SK-N-SH (cell line): Measurements from ENCODE around the gene LLGL2. TPM values are rescaled to one million over a fixed set of nuclear protein-coding genes. Genes with fewer than 3 reads are reported as not detected.

Source experiments
- CTCF ChIA-PET: fragments of 300-600, 350-600 bp; formaldehyde crosslinking; extraction: SDS; loops from one replicate; lab custom pipeline; 2021; lab: Yijun Ruan, JAX
- POLR2A ChIA-PET: fragments of 350-600 bp; sonication (Branson Sonifier 250); formaldehyde crosslinking; extraction: SDS; loops from one replicate; lab custom pipeline; 2020; ENCODE audit warnings: antibody characterized with exemption, inconsistent platforms; lab: Yijun Ruan, JAX
- DNase-seq: peaks from one replicate; pipeline ENCODE4 v3.0.0; 2012
- H2AFZ ChIP-seq: fragments of 200-600 bp; sonication (generic); 2 replicates; pipeline ENCODE4 v1.8.1; 2016; ENCODE audit warnings: antibody characterized with exemption, mild to moderate bottlenecking, low read depth
- H3F3A ChIP-seq: fragments of 200-600 bp; sonication (generic); replicated peaks from 2 replicates; pipeline ENCODE3; 2016; ENCODE audit warnings: antibody characterized with exemption, mild to moderate bottlenecking; ENCODE audit not compliant: insufficient read depth
- H3K27ac ChIP-seq, 2 experiments: fragments of 200-500 bp in 1 of 2; fragments of 200-600 bp in 1 of 2; sonication (Bioruptor generic) in 1 of 2; sonication (generic), shearing (Covaris generic) in 1 of 2; 2 replicates each; pipeline versions ENCODE4 v1.5.1 to v1.6.1; 2014 to 2016; ENCODE audit warnings: low read depth in 2 of 2, inconsistent platforms in 1 of 2, low read length in 1 of 2, mild to moderate bottlenecking in 1 of 2, mixed read lengths in 1 of 2
- H3K27me3 ChIP-seq: fragments of 200-600 bp; sonication (generic), shearing (Covaris generic); 2 replicates; pipeline ENCODE4 v1.6.1; 2016; ENCODE audit warnings: mixed run types; ENCODE audit not compliant: insufficient read depth
- H3K36me3 ChIP-seq, 2 experiments: fragments of 200-500 bp in 1 of 2; fragments of 200-600 bp in 1 of 2; sonication (Bioruptor generic) in 1 of 2; sonication (generic) in 1 of 2; replicated peaks in 1 of 2; 2 replicates each; pipeline versions ENCODE3 to v1.5.1; 2014 to 2016; ENCODE audit warnings: low read length in 1 of 2, mild to moderate bottlenecking in 1 of 2; ENCODE audit not compliant: insufficient read depth in 2 of 2, control insufficient read depth in 1 of 2
- H3K4me1 ChIP-seq, 2 experiments: fragments of 200-500 bp in 1 of 2; fragments of 200-600 bp in 1 of 2; sonication (Bioruptor generic) in 1 of 2; sonication (generic), shearing (Covaris generic) in 1 of 2; 2 replicates each; pipeline versions ENCODE4 v1.5.1 to v1.6.1; 2014 to 2016; ENCODE audit warnings: low read depth in 1 of 2, low read length in 1 of 2, mixed run types in 1 of 2; ENCODE audit not compliant: insufficient read depth in 2 of 2, control insufficient read depth in 1 of 2
- H3K4me2 ChIP-seq: fragments of 200-600 bp; sonication (generic), shearing (Covaris generic); 2 replicates; pipeline ENCODE4 v1.6.1; 2017; ENCODE audit warnings: mixed run types
- H3K4me3 ChIP-seq, 2 experiments: fragments of 200-500 bp in 1 of 2; fragments of 200-600 bp in 1 of 2; sonication (Bioruptor generic) in 1 of 2; sonication (generic), shearing (Covaris generic) in 1 of 2; 2 replicates each; pipeline versions ENCODE4 v1.5.1 to v1.8.1; 2014 to 2016; ENCODE audit warnings: low read depth in 2 of 2, inconsistent platforms in 1 of 2, low read length in 1 of 2, mild to moderate bottlenecking in 1 of 2, mixed read lengths in 1 of 2, moderate library complexity in 1 of 2
- H3K79me2 ChIP-seq: fragments of 200-600 bp; sonication (generic); 2 replicates; pipeline ENCODE4 v1.8.1; 2017; ENCODE audit warnings: mild to moderate bottlenecking; ENCODE audit not compliant: insufficient read depth
- H3K9ac ChIP-seq: fragments of 200-600 bp; sonication (generic); 2 replicates; pipeline ENCODE4 v1.6.1; 2017; ENCODE audit warnings: mixed run types
- H3K9me2 ChIP-seq: fragments of 200-600 bp; sonication (generic); 2 replicates; pipeline ENCODE4 v1.6.1; 2017; ENCODE audit warnings: mixed run types
- H3K9me3 ChIP-seq: fragments of 200-600 bp; sonication (generic); 2 replicates; pipeline ENCODE4 v1.6.1; 2017; ENCODE audit warnings: mixed run types, mild to moderate bottlenecking, moderate library complexity
- H4K20me1 ChIP-seq: fragments of 200-600 bp; sonication (generic); 2 replicates; pipeline ENCODE4 v1.6.1; 2017; ENCODE audit warnings: mild to moderate bottlenecking, mixed run types; ENCODE audit not compliant: insufficient read depth
- ELF1 ChIP-seq: IDR thresholded peaks from 2 replicates; pipeline ENCODE4 v1.4.0; 2012
- EZH2phosphoT487 ChIP-seq: fragments of 200-600 bp; sonication (generic); IDR thresholded peaks from 2 replicates; pipeline ENCODE4 v1.6.1; 2017; ENCODE audit warnings: low read depth, mixed run types, mild to moderate bottlenecking, antibody characterized with exemption, moderate library complexity, borderline replicate concordance
- FOXM1 ChIP-seq: IDR thresholded peaks from 2 replicates; pipeline ENCODE4 v1.4.0; 2012; ENCODE audit warnings: low read depth, mild to moderate bottlenecking
- GATA2 ChIP-seq: sonication (generic); formaldehyde crosslinking; IDR thresholded peaks from 2 replicates; pipeline ENCODE4 v1.5.0; 2020; ENCODE audit warnings: mild to moderate bottlenecking, missing genetic modification reagents
- JUND ChIP-seq: IDR thresholded peaks from 2 replicates; pipeline ENCODE4 v1.4.0; 2012
- MAX ChIP-seq: IDR thresholded peaks from 2 replicates; pipeline ENCODE4 v1.4.0; 2012; ENCODE audit warnings: low read depth
- NFIC ChIP-seq: IDR thresholded peaks from 2 replicates; pipeline ENCODE4 v1.4.0; 2012; ENCODE audit warnings: borderline replicate concordance
- POLR2AphosphoS5 ChIP-seq: IDR thresholded peaks from 2 replicates; pipeline ENCODE4 v1.6.1; 2012; ENCODE audit warnings: low read depth, low read length
- RXRA ChIP-seq: IDR thresholded peaks from 2 replicates; pipeline ENCODE4 v1.4.0; 2012; ENCODE audit warnings: low read depth, mild to moderate bottlenecking, borderline replicate concordance
- TAF1 ChIP-seq: IDR thresholded peaks from 2 replicates; pipeline ENCODE4 v1.6.1; 2012; ENCODE audit warnings: low read depth, mild to moderate bottlenecking, low read length, moderate library complexity, borderline replicate concordance
- TEAD4 ChIP-seq: IDR thresholded peaks from 2 replicates; pipeline ENCODE4 v1.4.0; 2012; ENCODE audit warnings: mild to moderate bottlenecking, borderline replicate concordance; ENCODE audit not compliant: insufficient read depth
- USF1 ChIP-seq: IDR thresholded peaks from 2 replicates; pipeline ENCODE4 v1.4.0; 2012; ENCODE audit warnings: low read depth, borderline replicate concordance
- WGBS: methylation state at CpG from one replicate; pipeline ENCODE4 v1.1.6; 2017; ENCODE audit warnings: low lambda C conversion rate; 5-methylcytosine and 5-hydroxymethylcytosine counted together
- polyA plus RNA-seq, 3 experiments: library from polyadenylated mRNA; depleted of rRNA; stranded (reverse); fragments of >200 nt; gene quantifications; 2 replicates each; pipeline ENCODE4 v1.2.3, GENCODE V29; 2012

The LLGL2 gene
- polyA plus RNA-seq, 1 of the 3 experiments (the other 2 are of a cell fraction): 6.7 TPM

- POLR2A ChIA-PET: interaction anchor here (0.6 to 1.3 kb wide), 2 partner anchors 8 to 120 kb away, joined by 3 to 24 read pairs; partner anchors contain the start of gene TSEN54
- WGBS: 59% methylated on average over 18 of the region's 24 CpGs
- Histone ChIP-seq H3K4me1 (peaks cover 0 to 14% of the 10 kb centered on the region in 2 experiments; a peak in 1 of 4 replicates), H3K27ac (no peak overlapping the region), H4K20me1 (0 out of 2 replicates have a peak, but pooled peaks cover 10% of the 10 kb centered on the region), H3K9me3 (no peaks in the 10 kb centered on the region), H3K27me3 (peaks cover 12% of the 10 kb centered on the region; the same call in 1 of the 2 replicates), H3K9ac (no peak overlapping the region), H3K36me3 (peaks cover 9 to 12% of the 10 kb centered on the region in 2 experiments), H3K4me3 (peak overlapping the region in 1 of 2 experiments; percentile 57; a peak in 2 of 4 replicates), H2AFZ (peak overlapping the region; percentile 85; the same call in 1 of the 2 replicates), H3K9me2 (no peaks in the 10 kb centered on the region), H3K79me2 (no peaks in the 10 kb centered on the region), H3K4me2 (peak overlapping the region; percentile 88), H3F3A (peaks cover 12% of the 10 kb centered on the region)
- peak; percentile 41 for DNase-seq
- TF ChIP-seq USF1 (no peak), POLR2AphosphoS5 (peak; percentile 8; the same call in 1 of the 2 replicates), FOXM1 (no peak), EZH2phosphoT487 (no peak), TAF1 (no peak)
- CTCF ChIA-PET: interaction anchor here (0.5 to 2.2 kb wide), 20 partner anchors 8 to 444 kb away, joined by 3 to 18 read pairs (median 4); partner anchors contain the start of gene TSEN54
Observed at GRCh38 chr17:75524269-75524969, 1.1 kb upstream of the LLGL2 start.

- Histone ChIP-seq H2AFZ (no peak overlapping the region), H3K4me2 (peak overlapping the region; percentile 64), H4K20me1 (0 out of 2 replicates have a peak, but pooled peaks cover 10% of the 10 kb centered on the region), H3K4me1 (peaks cover 0 to 14% of the 10 kb centered on the region in 2 experiments; a peak in 1 of 4 replicates), H3F3A (peaks cover 12% of the 10 kb centered on the region), H3K9me3 (no peaks in the 10 kb centered on the region), H3K79me2 (no peaks in the 10 kb centered on the region), H3K9me2 (no peaks in the 10 kb centered on the region), H3K4me3 (peak overlapping the region; percentile 57 to 67), H3K9ac (no peak overlapping the region), H3K27ac (no peak overlapping the region), H3K36me3 (peaks cover 3 to 9% of the 10 kb centered on the region in 2 experiments), H3K27me3 (peaks cover 12% of the 10 kb centered on the region; the same call in 1 of the 2 replicates)
- no peak for TF ChIP-seq TEAD4
- TF ChIP-seq MAX: no peak
- no peak for TF ChIP-seq ELF1
- no peak for TF ChIP-seq FOXM1
- no peak for TF ChIP-seq RXRA
- TF ChIP-seq NFIC: no peak
- no peak for TF ChIP-seq JUND
- TF ChIP-seq GATA2 (CRISPR knock-in tag): no peak
- whole genome bisulfite sequencing: 32% methylated on average over 36 of the region's 60 CpGs
- ChIA-PET CTCF (interaction anchor here (0.5 to 3.1 kb wide), 19 partner anchors 9 to 266 kb away, joined by 3 to 18 read pairs (median 4); partner anchors contain the start of genes MIF4GD and TSEN54), POLR2A (interaction anchor here (0.6 to 1.3 kb wide), 3 partner anchors 10 to 69 kb away, joined by 3 to 24 read pairs (median 4); partner anchors contain the start of gene TSEN54)
- DNase-seq: peak; percentile 69
Observed at GRCh38 chr17:75525806-75526554, 483 bp downstream of the LLGL2 start.
